Measurements from ENCODE around the gene NRDC. TPM values are rescaled to one million over a fixed set of nuclear protein-coding genes. Genes with fewer than 3 reads are reported as not detected.

NRDC gene
- total and polyA plus RNA-seq, 9 donors: 46.1 to 121 (median 88.3) TPM

DNA sequence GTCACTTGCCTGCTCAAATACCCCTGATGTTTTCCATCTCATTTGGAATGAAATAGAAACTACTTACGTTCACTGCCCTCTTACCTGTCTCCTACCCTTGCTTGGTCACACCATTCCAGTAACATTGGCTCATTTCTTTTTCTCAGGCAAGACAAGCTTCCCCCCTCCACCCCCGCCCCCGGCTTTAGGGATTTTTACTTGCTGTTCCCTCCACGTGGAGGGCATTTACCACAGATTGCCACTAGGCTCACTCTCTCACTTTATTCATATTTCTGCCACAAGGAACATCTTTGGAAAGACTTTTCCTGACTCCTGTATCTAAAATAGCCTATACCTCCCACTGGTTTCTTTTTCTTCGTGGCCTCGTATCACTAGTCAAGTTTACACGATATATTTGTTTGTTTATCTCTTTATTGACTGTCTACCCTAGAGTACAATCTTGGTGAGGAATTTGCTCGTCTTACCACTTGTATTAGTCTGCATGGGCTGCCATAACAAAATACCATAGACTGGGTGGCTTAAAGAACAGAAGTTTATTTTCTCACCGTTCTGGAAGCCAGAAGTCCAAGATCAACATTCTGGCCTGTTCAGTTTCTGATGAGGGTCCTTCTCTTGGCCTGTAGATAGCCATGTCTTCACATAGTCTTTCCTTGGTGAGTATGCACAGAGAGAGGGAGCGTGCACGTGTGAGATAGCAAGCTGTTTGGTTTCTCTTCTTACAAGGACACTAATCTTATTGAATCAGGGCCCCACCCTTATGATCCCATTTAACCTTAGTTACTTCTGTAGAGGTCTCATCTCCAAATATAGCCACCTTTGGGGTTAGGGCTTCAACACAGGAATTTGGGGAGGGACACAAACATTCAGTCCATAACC, 126.2 kb downstream of the NRDC start:
- no peak overlapping the region for H3K4me3 ChIP-seq
- H3K27ac ChIP-seq: no peak overlapping the region
- H3K9me3 ChIP-seq: no peaks in the 10 kb centered on the region
- DNase-seq: no peak
- H3K27me3 ChIP-seq: no peaks in the 10 kb centered on the region
- TF ChIP-seq EP300 (IDR thresholded peaks at IDR 0.05) (no peak), POLR2A (IDR thresholded peaks at IDR 0.05) (no peak)
- TF ChIP-seq, protein P1, sequence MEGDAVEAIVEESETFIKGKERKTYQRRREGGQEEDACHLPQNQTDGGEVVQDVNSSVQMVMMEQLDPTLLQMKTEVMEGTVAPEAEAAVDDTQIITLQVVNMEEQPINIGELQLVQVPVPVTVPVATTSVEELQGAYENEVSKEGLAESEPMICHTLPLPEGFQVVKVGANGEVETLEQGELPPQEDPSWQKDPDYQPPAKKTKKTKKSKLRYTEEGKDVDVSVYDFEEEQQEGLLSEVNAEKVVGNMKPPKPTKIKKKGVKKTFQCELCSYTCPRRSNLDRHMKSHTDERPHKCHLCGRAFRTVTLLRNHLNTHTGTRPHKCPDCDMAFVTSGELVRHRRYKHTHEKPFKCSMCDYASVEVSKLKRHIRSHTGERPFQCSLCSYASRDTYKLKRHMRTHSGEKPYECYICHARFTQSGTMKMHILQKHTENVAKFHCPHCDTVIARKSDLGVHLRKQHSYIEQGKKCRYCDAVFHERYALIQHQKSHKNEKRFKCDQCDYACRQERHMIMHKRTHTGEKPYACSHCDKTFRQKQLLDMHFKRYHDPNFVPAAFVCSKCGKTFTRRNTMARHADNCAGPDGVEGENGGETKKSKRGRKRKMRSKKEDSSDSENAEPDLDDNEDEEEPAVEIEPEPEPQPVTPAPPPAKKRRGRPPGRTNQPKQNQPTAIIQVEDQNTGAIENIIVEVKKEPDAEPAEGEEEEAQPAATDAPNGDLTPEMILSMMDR (IDR thresholded peaks at IDR 0.05): no peak
- intact Hi-C loops (cut with DNase I): no loop called here
- WGBS, 3 donors: 96 to 97% (median 96%) methylated on average over 11 of the region's 11 CpGs
- H3K36me3 ChIP-seq: no peaks in the 10 kb centered on the region
- H3K4me1 ChIP-seq (ENCODE audit: insufficient read depth): no peaks in the 10 kb centered on the region

DNA sequence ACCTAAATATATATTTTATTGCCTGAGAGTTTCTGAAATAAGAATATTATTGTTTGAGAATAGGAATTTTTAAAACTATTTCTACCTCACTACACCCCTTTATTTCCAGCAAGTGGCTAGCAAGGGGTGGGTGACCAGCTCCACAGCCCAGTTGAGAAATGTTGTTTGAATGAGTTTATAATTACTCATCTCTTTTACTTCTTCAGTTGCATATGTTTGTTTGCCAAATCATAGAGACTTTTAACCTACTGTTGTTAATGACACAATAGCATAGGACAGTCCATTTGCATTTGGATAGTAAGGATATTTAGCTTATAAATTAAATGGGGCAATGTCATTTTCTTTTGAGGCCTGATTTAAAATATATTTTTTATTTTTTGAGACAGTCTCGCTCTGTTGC, 127.8 kb downstream of the NRDC start:
- Histone ChIP-seq H3K4me1 (ENCODE audit: insufficient read depth) (no peaks in the 10 kb centered on the region), H3K9me3 (no peaks in the 10 kb centered on the region), H3K27me3 (no peaks in the 10 kb centered on the region), H3K27ac (no peak overlapping the region), H3K36me3 (no peaks in the 10 kb centered on the region), H3K4me3 (no peak overlapping the region)
- 100% methylated on average over 1 of the region's 1 CpG for WGBS, 3 donors
- TF ChIP-seq POLR2A (IDR thresholded peaks at IDR 0.05): no peak
- TF ChIP-seq, protein P1 (IDR thresholded peaks at IDR 0.05): no peak
- TF ChIP-seq EP300 (IDR thresholded peaks at IDR 0.05): no peak
- DNase-seq: no peak
- intact Hi-C loops (cut with DNase I): no loop called here

DNA sequence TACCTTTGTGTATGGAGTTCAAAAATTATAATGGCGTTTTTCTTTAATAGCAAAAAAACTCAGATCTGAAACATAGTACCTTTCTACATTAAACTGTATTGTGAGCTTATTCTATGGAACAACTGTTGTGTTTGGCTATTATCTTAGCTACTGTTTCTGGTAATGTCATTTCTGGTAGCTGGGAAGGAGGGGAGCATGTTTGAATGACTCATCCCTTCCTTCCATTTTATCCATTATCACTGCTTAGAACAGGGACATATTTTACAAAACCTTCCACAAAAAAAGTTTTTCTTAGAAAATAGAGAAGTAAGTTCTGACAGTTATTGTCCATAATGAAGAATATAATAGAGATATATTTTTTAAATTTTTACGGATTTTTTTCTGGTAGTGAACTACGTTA, 128.3 kb downstream of the NRDC start:
- no peaks in the 10 kb centered on the region for H3K9me3 ChIP-seq
- no peak overlapping the region for H3K27ac ChIP-seq
- TF ChIP-seq, protein P1 (IDR thresholded peaks at IDR 0.05): no peak
- no peak for TF ChIP-seq EP300 (IDR thresholded peaks at IDR 0.05)
- TF ChIP-seq POLR2A (IDR thresholded peaks at IDR 0.05): no peak
- H3K27me3 ChIP-seq: no peaks in the 10 kb centered on the region
- no peaks in the 10 kb centered on the region for H3K36me3 ChIP-seq
- no peaks in the 10 kb centered on the region for H3K4me1 ChIP-seq (ENCODE audit: insufficient read depth)
- DNase-seq: no peak
- H3K4me3 ChIP-seq: no peak overlapping the region
- 86 to 93% (median 88%) methylated on average over 3 of the region's 3 CpGs for WGBS, 3 donors
- intact Hi-C loops (cut with DNase I): no loop called here

DNA sequence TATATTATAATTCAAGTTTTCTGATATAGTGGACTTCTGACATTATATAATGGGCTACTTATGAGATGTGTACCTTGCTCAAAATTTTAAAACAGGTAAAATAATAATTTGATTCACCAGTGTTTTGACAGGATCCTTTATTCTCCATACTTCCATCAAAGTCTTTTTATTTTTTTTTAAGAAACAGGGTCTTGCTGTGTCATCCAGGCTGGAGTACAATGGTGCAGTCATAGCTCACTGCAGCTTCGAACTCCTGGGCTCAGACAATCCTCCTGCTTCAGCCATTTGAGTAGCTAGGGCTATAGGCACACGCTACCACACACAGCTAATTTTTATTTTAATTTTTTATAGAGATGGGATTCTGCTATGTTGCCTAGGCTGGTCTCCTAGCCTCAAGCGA, 129.4 kb downstream of the NRDC start:
- H3K36me3 ChIP-seq: no peaks in the 10 kb centered on the region
- DNase-seq: no peak
- intact Hi-C loops (cut with DNase I): no loop called here
- TF ChIP-seq EP300 (IDR thresholded peaks at IDR 0.05): no peak
- TF ChIP-seq POLR2A (IDR thresholded peaks at IDR 0.05): no peak
- TF ChIP-seq, protein P1 (IDR thresholded peaks at IDR 0.05): no peak
- WGBS, 3 donors: 98 to 99% (median 98%) methylated on average over 3 of the region's 3 CpGs
- H3K4me3 ChIP-seq: no peak overlapping the region
- no peaks in the 10 kb centered on the region for H3K9me3 ChIP-seq
- no peaks in the 10 kb centered on the region for H3K4me1 ChIP-seq (ENCODE audit: insufficient read depth)
- H3K27me3 ChIP-seq: no peaks in the 10 kb centered on the region
- no peak overlapping the region for H3K27ac ChIP-seq
